ENCODE data around the gene DIP2A. TPM values are rescaled to one million over a fixed set of nuclear protein-coding genes. Genes with fewer than 3 reads are reported as not detected.

The DIP2A gene
- total RNA-seq, 1 donor from 2014 or later, result 27.9 TPM

DNA sequence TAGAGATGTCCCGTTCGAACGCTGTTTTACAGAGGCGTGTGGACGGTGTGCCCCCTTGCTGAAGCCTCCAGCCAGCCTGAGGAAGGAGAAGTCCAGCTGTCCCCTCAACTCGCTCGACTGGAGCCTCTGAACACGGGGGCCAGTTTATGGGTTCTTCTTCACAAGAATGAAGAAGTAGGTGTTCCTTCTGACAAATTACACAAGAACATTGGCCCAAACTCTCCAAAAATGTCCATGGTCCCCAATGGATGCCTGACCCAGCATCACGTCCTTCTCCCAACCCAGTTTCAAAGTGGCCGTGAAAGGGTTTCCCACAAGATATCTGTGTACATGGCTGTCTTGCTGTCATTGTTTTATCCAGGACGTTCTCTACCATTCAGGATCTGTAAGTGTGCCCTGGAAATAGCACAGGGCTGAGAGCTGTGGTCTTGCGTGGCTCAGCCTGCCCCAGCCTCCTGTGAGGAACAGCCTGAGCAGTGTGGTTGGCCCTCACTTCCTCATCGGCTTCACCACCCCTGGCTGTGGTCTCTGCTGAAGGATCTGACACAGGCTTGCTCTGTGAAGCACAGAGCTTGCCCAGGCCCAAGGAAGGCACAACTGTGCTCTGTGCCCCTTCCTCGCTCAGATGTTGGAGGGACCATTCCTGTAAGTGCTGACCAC, 147.2 kb downstream of the DIP2A start:
- TF ChIP-seq, protein P1, sequence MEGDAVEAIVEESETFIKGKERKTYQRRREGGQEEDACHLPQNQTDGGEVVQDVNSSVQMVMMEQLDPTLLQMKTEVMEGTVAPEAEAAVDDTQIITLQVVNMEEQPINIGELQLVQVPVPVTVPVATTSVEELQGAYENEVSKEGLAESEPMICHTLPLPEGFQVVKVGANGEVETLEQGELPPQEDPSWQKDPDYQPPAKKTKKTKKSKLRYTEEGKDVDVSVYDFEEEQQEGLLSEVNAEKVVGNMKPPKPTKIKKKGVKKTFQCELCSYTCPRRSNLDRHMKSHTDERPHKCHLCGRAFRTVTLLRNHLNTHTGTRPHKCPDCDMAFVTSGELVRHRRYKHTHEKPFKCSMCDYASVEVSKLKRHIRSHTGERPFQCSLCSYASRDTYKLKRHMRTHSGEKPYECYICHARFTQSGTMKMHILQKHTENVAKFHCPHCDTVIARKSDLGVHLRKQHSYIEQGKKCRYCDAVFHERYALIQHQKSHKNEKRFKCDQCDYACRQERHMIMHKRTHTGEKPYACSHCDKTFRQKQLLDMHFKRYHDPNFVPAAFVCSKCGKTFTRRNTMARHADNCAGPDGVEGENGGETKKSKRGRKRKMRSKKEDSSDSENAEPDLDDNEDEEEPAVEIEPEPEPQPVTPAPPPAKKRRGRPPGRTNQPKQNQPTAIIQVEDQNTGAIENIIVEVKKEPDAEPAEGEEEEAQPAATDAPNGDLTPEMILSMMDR (IDR thresholded peaks at IDR 0.05), result no peak
- H3K36me3 Mint-ChIP-seq (ENCODE audit: low read depth), result no peaks in the 10 kb centered on the region
- H3K9me3 Mint-ChIP-seq (ENCODE audit: low read depth), result peaks cover 2% of the 10 kb centered on the region
- peaks cover 16% of the 10 kb centered on the region for H3K4me1 Mint-ChIP-seq (ENCODE audit: low read depth)
- no peaks in the 10 kb centered on the region for H3K27me3 Mint-ChIP-seq (ENCODE audit: low read depth)
- no peak for DNase-seq (ENCODE audit: low spot score)
- no peak overlapping the region for H3K27ac Mint-ChIP-seq (ENCODE audit: unreplicated experiment)
- no peak overlapping the region for H3K4me3 Mint-ChIP-seq (ENCODE audit: unreplicated experiment)

DNA sequence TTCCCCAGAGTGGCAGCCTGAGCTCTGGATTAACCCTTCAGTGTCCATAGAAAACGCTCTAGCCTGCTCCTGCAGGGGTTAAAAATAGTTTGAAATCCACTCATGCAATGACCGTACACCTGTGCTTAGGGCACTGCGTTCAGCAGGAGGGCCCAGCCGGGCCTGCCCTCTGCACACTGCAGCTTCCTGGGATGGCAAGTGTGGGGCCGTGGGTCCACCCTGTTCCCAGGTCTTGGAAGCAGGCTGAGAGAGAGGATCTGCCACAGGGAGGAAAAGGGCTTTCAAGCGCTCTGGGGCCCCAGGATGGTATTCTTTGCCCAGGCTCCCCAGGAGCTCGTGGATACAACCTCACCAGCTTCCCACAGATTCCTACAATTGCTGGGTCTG, 147.7 kb downstream of the DIP2A start:
- no peaks in the 10 kb centered on the region for H3K36me3 Mint-ChIP-seq (ENCODE audit: low read depth)
- H3K27ac Mint-ChIP-seq (ENCODE audit: unreplicated experiment), result no peak overlapping the region
- no peaks in the 10 kb centered on the region for H3K27me3 Mint-ChIP-seq (ENCODE audit: low read depth)
- H3K4me3 Mint-ChIP-seq (ENCODE audit: unreplicated experiment), result no peak overlapping the region
- peaks cover 16% of the 10 kb centered on the region for H3K4me1 Mint-ChIP-seq (ENCODE audit: low read depth)
- TF ChIP-seq, protein P1 (IDR thresholded peaks at IDR 0.05), result no peak
- peaks cover 2% of the 10 kb centered on the region for H3K9me3 Mint-ChIP-seq (ENCODE audit: low read depth)
- no peak for DNase-seq (ENCODE audit: low spot score)

- H3K4me3 Mint-ChIP-seq (ENCODE audit: unreplicated experiment), result no peak overlapping the region
- H3K9me3 Mint-ChIP-seq (ENCODE audit: low read depth), result peaks cover 2% of the 10 kb centered on the region
- no peaks in the 10 kb centered on the region for H3K27me3 Mint-ChIP-seq (ENCODE audit: low read depth)
- H3K4me1 Mint-ChIP-seq (ENCODE audit: low read depth), result peaks cover 14% of the 10 kb centered on the region
- TF ChIP-seq, protein P1 (IDR thresholded peaks at IDR 0.05), result no peak
- no peaks in the 10 kb centered on the region for H3K36me3 Mint-ChIP-seq (ENCODE audit: low read depth)
- H3K27ac Mint-ChIP-seq (ENCODE audit: unreplicated experiment), result no peak overlapping the region
- DNase-seq (ENCODE audit: low spot score), result no peak
These were observed 148.9 kb downstream of the DIP2A start for GRCh38 chr21:46607636-46608035.

DNA sequence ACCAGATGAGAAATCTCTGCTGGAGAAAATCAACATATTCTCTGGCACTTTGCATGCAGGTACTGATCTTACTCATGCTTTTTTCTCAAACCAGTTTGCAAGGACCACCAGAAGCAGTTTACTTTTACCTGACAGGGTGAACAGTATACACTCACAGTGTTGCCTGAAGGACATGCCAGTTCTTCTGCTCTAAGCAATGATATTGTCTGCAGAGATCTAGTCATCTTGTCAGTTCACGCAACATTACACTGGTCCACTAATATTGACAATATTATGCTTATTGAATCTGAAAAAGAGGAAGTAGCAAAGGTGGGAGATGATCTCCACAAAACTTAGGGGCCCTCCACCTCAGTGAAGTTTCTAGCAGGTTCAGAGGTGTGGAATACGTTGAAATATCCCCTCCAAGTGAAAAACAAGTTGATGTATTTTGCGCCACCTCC, 150.0 kb downstream of the DIP2A start:
- TF ChIP-seq, protein P1 (IDR thresholded peaks at IDR 0.05), result no peak
- Mint-ChIP-seq H3K27ac (ENCODE audit: unreplicated experiment) (no peak overlapping the region), H3K27me3 (ENCODE audit: low read depth) (no peaks in the 10 kb centered on the region), H3K9me3 (ENCODE audit: low read depth) (peaks cover 2% of the 10 kb centered on the region), H3K4me3 (ENCODE audit: unreplicated experiment) (no peak overlapping the region), H3K36me3 (ENCODE audit: low read depth) (no peaks in the 10 kb centered on the region), H3K4me1 (ENCODE audit: low read depth) (peaks cover 6% of the 10 kb centered on the region)
- no peak for DNase-seq (ENCODE audit: low spot score)

- Mint-ChIP-seq H3K4me1 (ENCODE audit: low read depth) (peaks cover under 1% of the 10 kb centered on the region), H3K36me3 (ENCODE audit: low read depth) (no peaks in the 10 kb centered on the region), H3K9me3 (ENCODE audit: low read depth) (peaks cover 5% of the 10 kb centered on the region), H3K27me3 (ENCODE audit: low read depth) (no peaks in the 10 kb centered on the region), H3K27ac (ENCODE audit: unreplicated experiment) (no peak overlapping the region), H3K4me3 (ENCODE audit: unreplicated experiment) (no peak overlapping the region)
- TF ChIP-seq, protein P1 (IDR thresholded peaks at IDR 0.05), result no peak
- no peak for DNase-seq (ENCODE audit: low spot score)
These were observed 151.5 kb downstream of the DIP2A start for GRCh38 chr21:46610018-46610701.

Measured in chondrocyte (in vitro differentiated cells).